ENCODE measurements around the gene CCT6A. TPM values are rescaled to one million over a fixed set of nuclear protein-coding genes. Genes with fewer than 3 reads are reported as not detected.
A peak's percentile ranks its signal among the peaks of the same experiment; 100 is the strongest.
"Not testable (repeated sequence)": the region's sequence is repeated elsewhere in the genome, so short reads cannot be mapped to it uniquely, and the experiment has no call there.

CCT6A gene
- total and polyA plus RNA-seq, 9 of the 15 experiments (the other 6 are each of a cell fraction or from before 2014, with no cell fraction given) = 244 to 708 (median 387) TPM

- no peak for TF ChIP-seq ZBTB11 (CRISPR knock-in tag; IDR thresholded peaks at IDR 0.05)
- TF ChIP-seq ZZZ3 (IDR thresholded peaks at IDR 0.05) = no peak
- no peak for TF ChIP-seq GABPB1 (CRISPR knock-in tag; IDR thresholded peaks at IDR 0.05)
- no peak for TF ChIP-seq GTF2F1 (IDR thresholded peaks at IDR 0.05; ENCODE audit: low read depth, low read length)
- no peak for TF ChIP-seq KHSRP (IDR thresholded peaks at IDR 0.05)
- no peak for TF ChIP-seq ZNF785 (CRISPR knock-in tag; IDR thresholded peaks at IDR 0.05)
- no peak for TF ChIP-seq BHLHE40 (IDR thresholded peaks at IDR 0.05; ENCODE audit: low read length)
- TF ChIP-seq KLF1 (tag; IDR thresholded peaks at IDR 0.05) = no peak
- no peak for TF ChIP-seq MCM7 (IDR thresholded peaks at IDR 0.05)
These were observed 3.3 kb upstream of the CCT6A start (continued) for GRCh38 chr7:56048245-56048644.

- H3K9ac ChIP-seq (ENCODE audit: insufficient read depth in 1 of 2, low read depth in 2 of 2, low read length in 2 of 2); H4K20me1 ChIP-seq (replicated peaks; ENCODE audit: control insufficient read depth, insufficient read depth, low read length); intact Hi-C loops (cut with micrococcal nuclease); H2AFZ ChIP-seq (ENCODE audit: low read depth, low read length); ATAC-seq; BruUV-seq (replicated peaks); FAIRE-seq; H3K27ac ChIP-seq (ENCODE audit: extremely low read depth, low read depth, low read length); in situ Hi-C loops (cut with MboI); H3K4me3 ChIP-seq; H3K9me1 ChIP-seq (ENCODE audit: control insufficient read depth, insufficient read depth, low read length); H3K27me3 ChIP-seq (ENCODE audit: control insufficient read depth in 2 of 2, insufficient read depth in 2 of 2, low read length in 2 of 2); H3K9me3 ChIP-seq (replicated peaks; ENCODE audit: control insufficient read depth, insufficient read depth, low read depth, low read length); CTCF ChIA-PET (ENCODE audit: low intra/inter-chr PET ratio): not testable (repeated sequence)
- peaks cover 17 to 28% of the 10 kb centered on the region in 2 experiments for H3K4me1 ChIP-seq (replicated peaks in 1 of 2; ENCODE audit: control insufficient read depth in 2 of 2, insufficient read depth in 2 of 2, low read length in 2 of 2)
- H3K36me3 ChIP-seq (ENCODE audit: control insufficient read depth, insufficient read depth, low read length) = peaks cover 11% of the 10 kb centered on the region
- H3K4me2 ChIP-seq (ENCODE audit: insufficient read depth, low read length) = peak overlapping the region; percentile 92; the same call in 1 of the 2 replicates
- peak; percentile 22; the same call in 1 of the 2 replicates for TF ChIP-seq ZNF384 (IDR thresholded peaks at IDR 0.05; ENCODE audit: low read depth, low read length)
- peak; percentile 86 for TF ChIP-seq NFIC (IDR thresholded peaks at IDR 0.05)
- peak; percentile 17 for TF ChIP-seq PRDM10 (IDR thresholded peaks at IDR 0.05; ENCODE audit: partially characterized antibody)
- peaks cover 49% of the 10 kb centered on the region for H3K79me2 ChIP-seq (ENCODE audit: control insufficient read depth, insufficient read depth, low read length)
- DNase-seq (ENCODE audit: extremely low read depth in 1 of 4, low spot score in 3 of 4) = peak in 1 of 4 experiments; percentile 63
- 21% methylated on average over 8 of the region's 8 CpGs for WGBS (ENCODE audit: insufficient coverage, low coverage, missing lambda C conversion rate)
- POLR2A ChIA-PET = interaction anchor here (3.0 kb wide), 1 partner anchor 15 kb away, joined by 40 read pairs; the partner anchor contains the start of gene SUMF2
These were observed 2.8 kb upstream of the CCT6A start for GRCh38 chr7:56048763-56049162.
